GM23248 (cell line): Measurements from ENCODE around the gene FABP7. TPM values are rescaled to one million over a fixed set of nuclear protein-coding genes. Genes with fewer than 3 reads are reported as not detected.

Experiments
- DNase-seq: peaks from one replicate; pipeline ENCODE4 v3.0.0-alpha.2; 2015
- H2AFZ ChIP-seq: fragments of 200-600 bp; sonication (generic); 2 replicates; pipeline ENCODE4 v1.6.1; 2016; ENCODE audit warnings: antibody characterized with exemption
- H3F3A ChIP-seq: fragments of 200-600 bp; sonication (generic); 2 replicates; pipeline ENCODE4 v1.6.1; 2016; ENCODE audit warnings: mild to moderate bottlenecking, antibody characterized with exemption, mixed run types; ENCODE audit not compliant: insufficient read depth
- H3K27ac ChIP-seq: fragments of 200-600 bp; sonication (generic); 2 replicates; pipeline ENCODE4 v1.5.1; 2016; ENCODE audit warnings: mild to moderate bottlenecking
- H3K27me3 ChIP-seq: fragments of 200-600 bp; sonication (generic); replicated peaks from 2 replicates; pipeline ENCODE4 v1.6.1; 2016; ENCODE audit warnings: mild to moderate bottlenecking; ENCODE audit not compliant: insufficient read depth
- H3K36me3 ChIP-seq: fragments of 200-600 bp; sonication (generic); 2 replicates; pipeline ENCODE4 v1.6.1; 2016; ENCODE audit warnings: low read depth, mild to moderate bottlenecking
- H3K4me1 ChIP-seq: fragments of 200-600 bp; sonication (generic); 2 replicates; pipeline ENCODE4 v1.6.1; 2016; ENCODE audit warnings: mild to moderate bottlenecking; ENCODE audit not compliant: insufficient read depth
- H3K4me2 ChIP-seq: fragments of 200-600 bp; sonication (generic); one replicate; pipeline ENCODE4 v1.6.1; 2016; ENCODE audit warnings: mild to moderate bottlenecking; ENCODE audit not compliant: unreplicated experiment
- H3K4me3 ChIP-seq: fragments of 200-600 bp; sonication (generic); 2 replicates; pipeline ENCODE4 v1.5.1; 2016; ENCODE audit warnings: mild to moderate bottlenecking
- H3K79me2 ChIP-seq: fragments of 200-600 bp; sonication (generic); 2 replicates; pipeline ENCODE4 v1.6.1; 2016; ENCODE audit warnings: mild to moderate bottlenecking; ENCODE audit not compliant: insufficient read depth
- H3K9ac ChIP-seq: fragments of 200-600 bp; sonication (generic); 2 replicates; pipeline ENCODE4 v1.6.1; 2016; ENCODE audit warnings: mild to moderate bottlenecking
- H3K9me2 ChIP-seq: fragments of 200-600 bp; sonication (generic); 2 replicates; pipeline ENCODE4 v1.6.1; 2016; ENCODE audit warnings: mixed run types, mild to moderate bottlenecking, moderate library complexity; ENCODE audit not compliant: insufficient read depth
- H3K9me3 ChIP-seq: fragments of 200-600 bp; sonication (generic); one replicate; pipeline ENCODE4 v1.6.1; 2017; ENCODE audit warnings: low read depth
- H4K20me1 ChIP-seq: fragments of 200-600 bp; sonication (generic); 2 replicates; pipeline ENCODE4 v1.6.0; 2016; ENCODE audit not compliant: insufficient read depth
- EZH2 ChIP-seq: fragments of 200-600 bp; sonication (generic); IDR thresholded peaks from 2 replicates; pipeline ENCODE4 v1.6.1; 2018; ENCODE audit warnings: antibody characterized with exemption, mild to moderate bottlenecking; ENCODE audit not compliant: insufficient read depth, poor library complexity, severe bottlenecking
- EZH2phosphoT487 ChIP-seq: fragments of 200-600 bp; sonication (generic); IDR thresholded peaks from 2 replicates; pipeline ENCODE4 v1.6.1; 2018; ENCODE audit warnings: antibody characterized with exemption, moderate library complexity, mild to moderate bottlenecking, low read depth; ENCODE audit not compliant: insufficient read depth
- WGBS, 2 experiments: methylation state at CpG; one replicate each; pipeline ENCODE4 v1.1.6; 2015 to 2017; ENCODE audit warnings: low lambda C conversion rate in 2 of 2, low coverage in 1 of 2; ENCODE audit errors: missing lambda C conversion rate in 2 of 2; 5-methylcytosine and 5-hydroxymethylcytosine counted together
- in situ Hi-C: fragments of 300-500 bp; cut with MboI; formaldehyde crosslinking; loops from 2 replicates; pipeline ENCODE4 v1.15.0; 2020
- polyA plus RNA-seq: library from polyadenylated mRNA; unstranded; fragments of >200 nt; fragmentation: Nextera tagmentation; extraction: Ambion mirVana; gene quantifications from 2 replicates; pipeline ENCODE4 v1.2.1, GENCODE V29; 2016
- small RNA-seq: library from RNA; depleted of rRNA; stranded (forward); fragments of <200 nt; gene quantifications from one replicate; pipeline ENCODE3, GENCODE V24; 2014; ENCODE audit warnings: low read depth, low replicate concordance
- total RNA-seq: library from RNA; depleted of rRNA; stranded (reverse); fragments of >200 nt; shearing (Covaris generic); gene quantifications from 2 replicates; pipeline ENCODE4 v1.2.3, GENCODE V29; 2014; rRNA removed

Gene FABP7
- total and polyA plus RNA-seq, 2 experiments from 2014 or later = not detected

DNA sequence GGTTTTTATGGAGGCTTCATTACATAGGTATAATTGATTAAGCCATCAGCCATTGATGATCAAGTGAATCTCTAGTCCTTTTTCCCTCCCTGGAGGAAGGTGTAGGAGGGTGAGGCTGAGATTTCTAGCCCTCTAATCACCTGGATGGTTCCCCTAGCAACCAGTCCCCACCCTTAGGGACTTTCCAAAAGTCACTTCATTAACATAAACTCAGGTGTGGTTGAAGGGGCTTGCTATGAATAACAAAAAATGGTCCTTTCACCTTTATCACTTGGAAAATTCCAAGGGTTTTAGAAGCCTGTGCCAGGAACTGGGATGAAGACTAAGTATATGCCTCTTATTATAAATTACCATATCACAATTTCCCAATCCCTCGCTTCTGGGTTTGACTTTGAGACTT lies 49.9 kb downstream of the FABP7 start:
- Histone ChIP-seq H3K9ac (no peak overlapping the region), H2AFZ (no peak overlapping the region), H3K4me1 (no peaks in the 10 kb centered on the region), H3K27ac (no peak overlapping the region), H3K9me2 (no peaks in the 10 kb centered on the region), H4K20me1 (no peaks in the 10 kb centered on the region), H3K36me3 (no peaks in the 10 kb centered on the region), H3K4me2 (no peak overlapping the region), H3K9me3 (no peaks in the 10 kb centered on the region), H3K79me2 (no peaks in the 10 kb centered on the region), H3K4me3 (no peak overlapping the region), H3F3A (no peaks in the 10 kb centered on the region), H3K27me3 (peaks cover 12% of the 10 kb centered on the region; the same call in 1 of the 2 replicates)
- in situ Hi-C loops = no loop called here
- WGBS, 2 experiments = 36 to 58% methylated on average over 1 of the region's 1 CpG
- no peak for TF ChIP-seq EZH2
- no peak for TF ChIP-seq EZH2phosphoT487
- DNase-seq = no peak

DNA sequence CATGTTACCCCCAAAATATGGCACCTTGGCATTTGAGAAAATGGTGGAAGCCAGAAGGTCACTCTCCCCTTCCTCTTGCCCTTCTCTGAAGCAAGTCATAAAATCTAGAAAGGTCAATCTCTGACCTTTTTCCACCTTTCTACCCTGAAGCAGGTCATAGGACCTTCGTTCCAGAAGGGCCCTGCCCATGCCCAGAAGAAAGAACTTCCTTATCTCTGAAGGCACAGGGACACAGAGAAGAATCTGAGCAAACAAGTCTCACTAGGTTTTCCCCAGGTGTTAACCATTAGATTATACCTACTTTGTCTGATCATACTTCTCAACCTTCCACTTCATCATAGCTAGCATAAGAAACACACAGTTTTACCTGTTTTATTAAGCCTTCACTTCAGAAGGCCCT lies 52.0 kb downstream of the FABP7 start:
- H3K27ac ChIP-seq = no peak overlapping the region
- H4K20me1 ChIP-seq = no peaks in the 10 kb centered on the region
- 50% methylated on average over 1 of the region's 1 CpG for WGBS, 2 experiments
- H3K9ac ChIP-seq = no peak overlapping the region
- no peak overlapping the region for H3K4me2 ChIP-seq
- TF ChIP-seq EZH2 (no peak), EZH2phosphoT487 (no peak)
- H2AFZ ChIP-seq = no peak overlapping the region
- no peaks in the 10 kb centered on the region for H3K9me3 ChIP-seq
- no peaks in the 10 kb centered on the region for H3K36me3 ChIP-seq
- no peaks in the 10 kb centered on the region for H3K79me2 ChIP-seq
- H3F3A ChIP-seq = no peaks in the 10 kb centered on the region
- H3K4me3 ChIP-seq = no peak overlapping the region
- no peaks in the 10 kb centered on the region for H3K4me1 ChIP-seq
- H3K9me2 ChIP-seq = no peaks in the 10 kb centered on the region
- peaks cover 17% of the 10 kb centered on the region; the same call in 1 of the 2 replicates for H3K27me3 ChIP-seq
- no peak for DNase-seq
- in situ Hi-C loops = loop anchor here (10.0 kb wide), 2 partner anchors 107 to 337 kb away; no protein-coding TSS in a partner anchor

DNA sequence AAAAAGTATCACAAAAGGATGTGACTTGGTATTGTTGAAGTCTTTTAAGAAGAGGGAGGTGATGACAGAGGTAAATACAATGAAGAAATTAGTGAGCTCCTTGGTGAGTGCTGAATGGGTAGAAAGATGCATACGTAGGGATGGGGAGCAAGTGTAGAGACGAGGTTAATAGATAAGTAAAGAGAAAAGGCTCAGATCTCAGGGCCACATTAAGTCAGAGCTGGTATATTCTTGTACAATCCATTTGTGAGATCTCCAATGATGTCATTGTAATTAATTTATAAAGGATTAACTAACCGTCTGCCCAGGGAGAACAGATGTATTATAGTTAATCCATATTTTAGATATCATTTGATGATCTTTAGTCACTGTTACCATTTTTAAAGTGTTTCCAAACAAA lies 52.9 kb downstream of the FABP7 start:
- no peak overlapping the region for H3K4me3 ChIP-seq
- in situ Hi-C loops = loop anchor here (10.0 kb wide), 2 partner anchors 108 to 338 kb away; no protein-coding TSS in a partner anchor
- 60 to 61% methylated on average over 3 of the region's 3 CpGs for WGBS, 2 experiments
- H3K27ac ChIP-seq = no peak overlapping the region
- no peak overlapping the region for H3K4me2 ChIP-seq
- no peaks in the 10 kb centered on the region for H4K20me1 ChIP-seq
- DNase-seq = no peak
- H3K9me3 ChIP-seq = no peaks in the 10 kb centered on the region
- H3K9me2 ChIP-seq = no peaks in the 10 kb centered on the region
- no peak for TF ChIP-seq EZH2
- TF ChIP-seq EZH2phosphoT487 = no peak
- H2AFZ ChIP-seq = no peak overlapping the region
- no peaks in the 10 kb centered on the region for H3F3A ChIP-seq
- H3K36me3 ChIP-seq = no peaks in the 10 kb centered on the region
- H3K9ac ChIP-seq = no peak overlapping the region
- no peaks in the 10 kb centered on the region for H3K4me1 ChIP-seq
- H3K79me2 ChIP-seq = no peaks in the 10 kb centered on the region
- peaks cover 17% of the 10 kb centered on the region; the same call in 1 of the 2 replicates for H3K27me3 ChIP-seq

DNA sequence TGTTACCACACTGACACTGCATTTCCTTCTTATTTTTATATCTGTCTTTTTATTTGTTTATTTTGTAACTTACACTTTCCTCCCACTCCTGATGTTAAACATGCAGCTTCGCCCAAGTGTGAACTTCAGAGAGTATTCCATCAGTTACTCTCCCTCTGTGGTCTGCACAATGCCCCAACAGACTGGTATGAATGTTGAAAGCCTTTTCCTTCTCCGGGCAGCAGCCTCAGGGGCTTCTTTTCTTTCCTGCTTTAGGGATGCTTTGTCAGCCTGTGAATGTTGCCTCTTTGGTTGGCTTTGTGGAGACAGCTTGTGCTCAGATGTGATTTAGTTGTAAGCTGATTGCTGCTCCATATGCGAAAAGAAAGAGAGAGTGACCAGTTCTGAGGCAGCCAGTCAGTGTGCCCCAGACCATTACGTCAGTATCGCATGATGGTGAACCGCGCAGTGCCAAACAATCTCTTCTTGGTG lies 53.5 kb downstream of the FABP7 start:
- no peak for DNase-seq
- H3K9me3 ChIP-seq = no peaks in the 10 kb centered on the region
- peaks cover 17% of the 10 kb centered on the region; the same call in 1 of the 2 replicates for H3K27me3 ChIP-seq
- no peaks in the 10 kb centered on the region for H3K9me2 ChIP-seq
- H4K20me1 ChIP-seq = no peaks in the 10 kb centered on the region
- H3K4me2 ChIP-seq = no peak overlapping the region
- H3K36me3 ChIP-seq = no peaks in the 10 kb centered on the region
- in situ Hi-C loops = loop anchor here (10.0 kb wide), 2 partner anchors 108 to 338 kb away; no protein-coding TSS in a partner anchor
- no peak overlapping the region for H3K27ac ChIP-seq
- H3F3A ChIP-seq = no peaks in the 10 kb centered on the region
- 75 to 76% methylated on average over 7 of the region's 7 CpGs for WGBS, 2 experiments
- no peak overlapping the region for H2AFZ ChIP-seq
- TF ChIP-seq EZH2phosphoT487 (no peak), EZH2 (no peak)
- no peaks in the 10 kb centered on the region for H3K79me2 ChIP-seq
- no peaks in the 10 kb centered on the region for H3K4me1 ChIP-seq
- no peak overlapping the region for H3K4me3 ChIP-seq
- no peak overlapping the region for H3K9ac ChIP-seq

Small RNA genes within 50 kb of the gene (small RNA-seq; reads per million reads assigned to genes)
- gene RN7SL564P = 0.19 reads per million

Other genes starting within 250 kb of the FABP7 start
- 1.3 TPM in 1 of 2 replicates, not detected in the other for gene PKIB, start 169.3 kb upstream of the FABP7 start, total RNA-seq
- gene PKIB, start 169.3 kb upstream of the FABP7 start, polyA plus RNA-seq = 0.40 and 0.77 TPM in 2 replicates
- 10.8 and 13.4 TPM in 2 replicates for gene SMPDL3A, start 9.5 kb downstream of the FABP7 start, total RNA-seq
- gene SMPDL3A, start 9.5 kb downstream of the FABP7 start, polyA plus RNA-seq = 14.3 and 15.4 TPM in 2 replicates
- gene CLVS2, start 216.5 kb downstream of the FABP7 start, total RNA-seq = not detected in 2 replicates
- not detected in 2 replicates for gene CLVS2, start 216.5 kb downstream of the FABP7 start, polyA plus RNA-seq